DND-41 (cell line): ENCODE data around the gene SNAI3.

ENCODE experiments used
- ATAC-seq: fragments of 200-7000 bp; cut with Tn5 transposase; 3 replicates; pipeline ENCODE4 v1.9.1; 2021; ENCODE audit warnings: low read depth; ENCODE audit not compliant: insufficient read depth
- DNase-seq: peaks from one replicate; pipeline ENCODE4 v3.0.0-alpha.2; 2020
- H2AFZ ChIP-seq: 2 replicates; pipeline ENCODE4 v1.6.0; 2012; ENCODE audit warnings: low read depth, low read length
- H3K27ac ChIP-seq: 2 replicates; pipeline ENCODE4 v1.5.1; 2012; ENCODE audit warnings: low read length, inconsistent platforms
- H3K27me3 ChIP-seq: fragments of 200-600 bp; sonication (generic); 2 replicates; pipeline ENCODE4 v1.6.0; 2012; ENCODE audit warnings: low read length, mild to moderate bottlenecking, inconsistent platforms; ENCODE audit not compliant: insufficient read depth, poor library complexity
- H3K36me3 ChIP-seq: 2 replicates; pipeline ENCODE4 v1.5.1; 2012; ENCODE audit warnings: low read length, inconsistent platforms; ENCODE audit not compliant: insufficient read depth
- H3K4me1 ChIP-seq: 2 replicates; pipeline ENCODE4 v1.5.1; 2012; ENCODE audit warnings: mild to moderate bottlenecking, low read length; ENCODE audit not compliant: insufficient read depth
- H3K4me2 ChIP-seq: 2 replicates; pipeline ENCODE4 v1.6.0; 2012; ENCODE audit warnings: mild to moderate bottlenecking, moderate library complexity, low read length, inconsistent platforms; ENCODE audit not compliant: insufficient read depth
- H3K4me3 ChIP-seq, 2 experiments: fragments of 200-600 bp in 1 of 2; shearing (Covaris generic) in 1 of 2; 2 replicates each; pipeline ENCODE4 v1.5.1; 2012 to 2016; ENCODE audit warnings: inconsistent platforms in 2 of 2, low read length in 2 of 2, mild to moderate bottlenecking in 2 of 2, low read depth in 1 of 2, moderate library complexity in 1 of 2
- H3K79me2 ChIP-seq: 2 replicates; pipeline ENCODE4 v1.6.0; 2012; ENCODE audit warnings: low read length, inconsistent platforms; ENCODE audit not compliant: insufficient read depth
- H3K9ac ChIP-seq: 2 replicates; pipeline ENCODE4 v1.6.0; 2012; ENCODE audit warnings: low read depth, mild to moderate bottlenecking, inconsistent platforms, low read length, moderate library complexity
- H3K9me3 ChIP-seq: 2 replicates; pipeline ENCODE4 v1.5.1; 2012; ENCODE audit warnings: low read length, moderate library complexity, mild to moderate bottlenecking, inconsistent platforms; ENCODE audit not compliant: insufficient read depth, severe bottlenecking
- H4K20me1 ChIP-seq: 2 replicates; pipeline ENCODE4 v1.6.0; 2012; ENCODE audit warnings: low read length; ENCODE audit not compliant: insufficient read depth
- EZH2 ChIP-seq: IDR thresholded peaks from 3 replicates; pipeline ENCODE4 v1.6.1; 2012; ENCODE audit warnings: borderline replicate concordance, low read depth, mild to moderate bottlenecking, moderate library complexity, low read length, inconsistent platforms; ENCODE audit not compliant: severe bottlenecking
- TF ChIP-seq, protein P1 (sequence below): IDR thresholded peaks from 2 replicates; pipeline ENCODE4 v1.5.1; 2012; ENCODE audit warnings: borderline replicate concordance, low read length, moderate library complexity, mild to moderate bottlenecking; ENCODE audit not compliant: poor library complexity, severe bottlenecking; ENCODE audit errors: extremely low read depth

The SNAI3 gene

DNA sequence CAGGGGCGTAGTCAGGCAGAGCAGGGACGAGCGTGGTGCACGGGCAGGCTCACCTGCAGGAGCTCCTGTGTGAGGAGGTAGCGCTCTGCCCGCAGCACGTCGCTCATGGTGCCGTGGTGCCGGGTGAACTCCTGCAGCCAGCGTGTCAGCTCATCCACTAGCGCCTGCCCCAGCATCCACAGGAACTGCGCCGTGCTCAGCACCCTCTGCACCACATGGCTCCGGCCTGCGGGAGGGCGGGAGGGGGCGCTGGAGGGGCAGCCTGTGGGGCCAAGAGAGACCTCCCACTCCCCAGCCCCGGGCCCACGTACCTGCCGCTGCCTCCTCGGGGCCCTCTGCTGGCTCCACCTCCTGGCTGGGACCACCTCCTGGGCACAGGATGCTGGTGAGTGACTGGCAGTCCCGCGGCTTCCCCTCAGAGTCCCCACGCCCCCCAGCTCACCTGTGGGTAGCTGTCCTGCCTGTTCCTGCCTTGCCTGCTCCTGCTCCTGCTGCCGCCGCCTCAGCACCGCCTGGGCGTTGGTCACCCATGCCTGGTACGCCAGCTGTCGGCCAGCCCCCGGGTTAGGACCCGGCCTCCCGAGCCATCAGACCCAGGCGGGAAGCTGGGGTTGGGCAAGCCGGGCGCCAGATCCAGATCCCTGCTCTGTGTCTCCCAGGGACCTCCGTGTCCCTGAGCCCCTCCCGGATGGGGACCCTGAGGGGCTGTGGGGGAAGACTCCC, 36.6 kb upstream of the SNAI3 start:
- Histone ChIP-seq H3K27ac (no peak overlapping the region), H3K9ac (no peak overlapping the region), H3K79me2 (no peaks in the 10 kb centered on the region), H3K4me2 (no peak overlapping the region), H3K36me3 (peaks cover 97% of the 10 kb centered on the region), H3K4me1 (no peaks in the 10 kb centered on the region), H3K4me3 (no peak overlapping the region), H3K9me3 (no peaks in the 10 kb centered on the region), H3K27me3 (no peaks in the 10 kb centered on the region), H4K20me1 (peaks cover 19% of the 10 kb centered on the region), H2AFZ (no peak overlapping the region)
- TF ChIP-seq EZH2, result no peak
- TF ChIP-seq, protein P1, sequence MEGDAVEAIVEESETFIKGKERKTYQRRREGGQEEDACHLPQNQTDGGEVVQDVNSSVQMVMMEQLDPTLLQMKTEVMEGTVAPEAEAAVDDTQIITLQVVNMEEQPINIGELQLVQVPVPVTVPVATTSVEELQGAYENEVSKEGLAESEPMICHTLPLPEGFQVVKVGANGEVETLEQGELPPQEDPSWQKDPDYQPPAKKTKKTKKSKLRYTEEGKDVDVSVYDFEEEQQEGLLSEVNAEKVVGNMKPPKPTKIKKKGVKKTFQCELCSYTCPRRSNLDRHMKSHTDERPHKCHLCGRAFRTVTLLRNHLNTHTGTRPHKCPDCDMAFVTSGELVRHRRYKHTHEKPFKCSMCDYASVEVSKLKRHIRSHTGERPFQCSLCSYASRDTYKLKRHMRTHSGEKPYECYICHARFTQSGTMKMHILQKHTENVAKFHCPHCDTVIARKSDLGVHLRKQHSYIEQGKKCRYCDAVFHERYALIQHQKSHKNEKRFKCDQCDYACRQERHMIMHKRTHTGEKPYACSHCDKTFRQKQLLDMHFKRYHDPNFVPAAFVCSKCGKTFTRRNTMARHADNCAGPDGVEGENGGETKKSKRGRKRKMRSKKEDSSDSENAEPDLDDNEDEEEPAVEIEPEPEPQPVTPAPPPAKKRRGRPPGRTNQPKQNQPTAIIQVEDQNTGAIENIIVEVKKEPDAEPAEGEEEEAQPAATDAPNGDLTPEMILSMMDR, result no peak
- DNase-seq (no peak), ATAC-seq (0 out of 3 replicates have a peak, but pooled peaks have one; percentile 10)

DNA sequence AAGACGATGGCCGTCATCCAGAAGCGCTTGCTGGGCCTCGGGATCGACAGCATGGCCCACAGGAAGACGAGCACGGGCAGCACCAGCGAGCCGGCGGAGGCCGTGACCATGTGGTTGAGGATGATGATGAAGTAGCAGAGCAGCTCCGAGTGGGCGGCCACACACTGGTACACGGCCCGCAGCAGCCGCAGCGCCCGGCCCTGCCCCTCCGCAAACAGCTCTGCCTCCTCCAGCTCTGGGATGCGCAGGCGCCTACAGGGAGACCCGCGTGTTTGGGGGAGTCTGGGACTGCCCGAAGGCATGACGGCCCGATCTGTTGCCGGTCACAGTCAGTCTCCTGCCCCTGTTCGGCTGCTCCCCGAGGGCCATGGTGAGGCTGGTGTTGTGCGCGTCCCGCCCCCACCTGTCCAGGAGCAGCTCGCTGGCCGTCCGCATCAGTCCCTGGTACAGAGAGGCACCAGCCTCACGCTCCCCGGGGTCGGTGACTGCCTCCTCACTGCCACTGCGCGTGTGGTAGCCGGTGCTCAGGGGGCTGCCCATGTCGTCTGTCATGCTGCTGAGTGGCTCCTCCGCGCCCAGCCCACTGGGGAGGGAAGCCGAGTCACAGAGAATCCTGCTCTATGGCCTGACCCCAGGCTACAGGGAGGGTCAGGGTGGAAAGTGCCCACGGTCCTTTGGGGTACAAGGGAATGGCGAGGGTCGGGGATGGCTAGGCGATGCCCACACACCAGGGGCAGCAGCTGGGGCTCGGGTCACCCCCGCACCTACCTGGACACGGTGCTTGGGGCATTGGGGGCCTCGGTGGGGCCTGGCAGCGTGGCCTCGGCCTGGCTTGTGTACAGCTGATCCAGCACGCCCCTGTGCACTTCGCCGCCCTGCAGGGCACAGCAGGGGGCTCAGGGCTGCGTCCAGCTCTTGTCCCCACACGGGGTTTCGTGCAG, 35.8 kb upstream of the SNAI3 start:
- Histone ChIP-seq H4K20me1 (peaks cover 19% of the 10 kb centered on the region), H3K27ac (no peak overlapping the region), H3K79me2 (no peaks in the 10 kb centered on the region), H3K4me2 (no peak overlapping the region), H3K4me1 (no peaks in the 10 kb centered on the region), H3K27me3 (no peaks in the 10 kb centered on the region), H3K9ac (no peak overlapping the region), H3K36me3 (peaks cover 98% of the 10 kb centered on the region), H3K9me3 (no peaks in the 10 kb centered on the region), H3K4me3 (no peak overlapping the region), H2AFZ (no peak overlapping the region)
- TF ChIP-seq, protein P1, result no peak
- no peak for TF ChIP-seq EZH2
- no peak for DNase-seq
- ATAC-seq, result no peak

DNA sequence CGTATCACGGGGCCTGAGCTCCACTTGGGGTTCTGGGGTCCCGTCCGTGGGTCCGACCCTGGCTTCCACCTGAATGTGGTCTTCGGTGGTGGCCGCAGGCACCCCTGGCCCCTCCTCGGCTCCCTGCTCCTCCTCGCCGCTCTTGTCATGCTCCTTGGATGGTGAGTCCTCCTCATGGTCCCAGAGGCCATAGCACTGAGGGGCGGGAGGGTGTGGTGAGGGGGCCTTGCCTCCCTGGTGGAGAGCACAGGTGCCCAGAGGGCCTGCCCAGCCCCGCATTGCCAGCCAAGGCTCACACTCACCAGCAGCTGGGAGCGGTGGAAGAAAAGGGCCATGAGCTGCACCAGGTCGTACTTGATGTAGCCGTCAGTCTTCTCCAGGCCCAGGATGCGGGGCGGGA, 34.9 kb upstream of the SNAI3 start:
- H3K27ac ChIP-seq, result no peak overlapping the region
- H3K4me2 ChIP-seq, result no peak overlapping the region
- H3K27me3 ChIP-seq, result no peaks in the 10 kb centered on the region
- no peaks in the 10 kb centered on the region for H3K4me1 ChIP-seq
- no peaks in the 10 kb centered on the region for H3K9me3 ChIP-seq
- H3K36me3 ChIP-seq, result peaks cover 99% of the 10 kb centered on the region
- no peak overlapping the region for H3K9ac ChIP-seq
- ATAC-seq (no peak), DNase-seq (no peak)
- H3K79me2 ChIP-seq, result no peaks in the 10 kb centered on the region
- no peak overlapping the region for H3K4me3 ChIP-seq
- H2AFZ ChIP-seq, result no peak overlapping the region
- TF ChIP-seq EZH2, result no peak
- TF ChIP-seq, protein P1, result no peak
- H4K20me1 ChIP-seq, result peaks cover 24% of the 10 kb centered on the region
